IPS-18c (cell line): Measurements from ENCODE around the gene ZNF423.
A peak's percentile ranks its signal among the peaks of the same experiment; 100 is the strongest.
"Not testable (repeated sequence)": the region's sequence is repeated elsewhere in the genome, so short reads cannot be mapped to it uniquely, and the experiment has no call there.

ENCODE experiments used
- H3K4me3 ChIP-seq: 2 replicates; pipeline ENCODE4 v1.7.0; 2013; ENCODE audit warnings: low read depth, mild to moderate bottlenecking, low read length, moderate library complexity; ENCODE audit not compliant: insufficient read depth
- H3K9me3 ChIP-seq: one replicate; pipeline ENCODE4 v1.6.1; 2013; ENCODE audit warnings: mild to moderate bottlenecking, low read length, moderate library complexity; ENCODE audit not compliant: control insufficient read depth, insufficient read depth

ZNF423 gene

GRCh38 chr16:49875806-49876715 lies 20.1 kb upstream of the ZNF423 start:
- Histone ChIP-seq H3K9me3 (no peaks in the 10 kb centered on the region), H3K4me3 (peak overlapping the region; percentile 46)

GRCh38 chr16:49874613-49875237 lies 18.8 kb upstream of the ZNF423 start:
- H3K4me3 ChIP-seq = no peak overlapping the region
- H3K9me3 ChIP-seq = no peaks in the 10 kb centered on the region

- H3K9me3 ChIP-seq, H3K4me3 ChIP-seq: not testable (repeated sequence)
Measured at GRCh38 chr16:49871824-49872223, 15.9 kb upstream of the ZNF423 start.

- Histone ChIP-seq H3K4me3 (no peak overlapping the region), H3K9me3 (no peaks in the 10 kb centered on the region)
Measured at GRCh38 chr16:49869731-49870130, 13.8 kb upstream of the ZNF423 start.

GRCh38 chr16:49867796-49868668 lies 12.1 kb upstream of the ZNF423 start:
- Histone ChIP-seq H3K4me3 (no peak overlapping the region), H3K9me3 (no peaks in the 10 kb centered on the region)

GRCh38 chr16:49867234-49867633 lies 11.3 kb upstream of the ZNF423 start:
- no peak overlapping the region for H3K4me3 ChIP-seq
- no peaks in the 10 kb centered on the region for H3K9me3 ChIP-seq

- Histone ChIP-seq H3K4me3 (no peak overlapping the region), H3K9me3 (no peaks in the 10 kb centered on the region)
Measured at GRCh38 chr16:49866595-49867071, 10.7 kb upstream of the ZNF423 start.

GRCh38 chr16:49862694-49863093 lies 6.8 kb upstream of the ZNF423 start:
- no peak overlapping the region for H3K4me3 ChIP-seq

GRCh38 chr16:49861299-49861698 lies 5.4 kb upstream of the ZNF423 start:
- H3K4me3 ChIP-seq = no peak overlapping the region
- H3K9me3 ChIP-seq = no peaks in the 10 kb centered on the region

More at GRCh38 chr16:49862694-49863093, 6.8 kb upstream of the ZNF423 start:
- no peaks in the 10 kb centered on the region for H3K9me3 ChIP-seq

GRCh38 chr16:49860593-49860992 lies 4.7 kb upstream of the ZNF423 start:
- no peaks in the 10 kb centered on the region for H3K9me3 ChIP-seq
- H3K4me3 ChIP-seq = no peak overlapping the region

- peak overlapping the region; percentile 65; the same call in 1 of the 2 replicates for H3K4me3 ChIP-seq
- no peaks in the 10 kb centered on the region for H3K9me3 ChIP-seq
Measured at GRCh38 chr16:49859125-49859811, 3.4 kb upstream of the ZNF423 start.

GRCh38 chr16:49858200-49859124 lies 2.5 kb upstream of the ZNF423 start:
- Histone ChIP-seq H3K9me3 (peaks cover 2% of the 10 kb centered on the region), H3K4me3 (peak overlapping the region; percentile 65)

- Histone ChIP-seq H3K9me3 (peaks cover 2% of the 10 kb centered on the region), H3K4me3 (peak overlapping the region; percentile 65)
Measured at GRCh38 chr16:49857423-49858181, 1.7 kb upstream of the ZNF423 start.

GRCh38 chr16:49856672-49857330 lies 889 bp upstream of the ZNF423 start:
- peak overlapping the region; percentile 65 for H3K4me3 ChIP-seq

GRCh38 chr16:49855280-49855821 lies 561 bp downstream of the ZNF423 start:
- H3K9me3 ChIP-seq = peaks cover 2% of the 10 kb centered on the region
- peak overlapping the region; percentile 75 for H3K4me3 ChIP-seq

More at GRCh38 chr16:49856672-49857330, 889 bp upstream of the ZNF423 start:
- H3K9me3 ChIP-seq = peaks cover 2% of the 10 kb centered on the region
